HepG2 (cell line): Measurements from ENCODE around the gene SAMD8. TPM values are rescaled to one million over a fixed set of nuclear protein-coding genes. Genes with fewer than 3 reads are reported as not detected.

Experiments
- ATAC-seq: fragments of 200-7000 bp; cut with Tn5 transposase; 3 replicates; pipeline ENCODE4 v1.9.1; 2020; ENCODE audit warnings: mild to moderate bottlenecking, moderate library complexity
- BruUV-seq: library from RNA; stranded (reverse); fragments of 400-500 nt; replicated peaks from 2 replicates; lab custom pipeline; 2021; lab: Mats Ljungman, UMichigan
- CTCF ChIA-PET: fragments of 300-600 bp; formaldehyde crosslinking; extraction: SDS; loops from one replicate; lab custom pipeline; 2021; ENCODE audit warnings: low total read pairs, inconsistent platforms, low intra/inter-chr PET ratio; lab: Yijun Ruan, JAX
- POLR2A ChIA-PET: fragments of 350-600 bp; sonication (Branson Sonifier 250); formaldehyde crosslinking; loops from one replicate; lab custom pipeline; 2020; ENCODE audit warnings: antibody characterized with exemption, inconsistent platforms; lab: Yijun Ruan, JAX
- DNase-seq: peaks from one replicate; pipeline ENCODE4 v3.0.0-alpha.2; 2015; ENCODE audit warnings: low spot score
- FAIRE-seq: peaks from 3 replicates; lab custom pipeline; 2011; peaks lifted over from hg19 to GRCh38; lab: Jason Lieb, UNC
- H2AFZ ChIP-seq: one replicate; pipeline ENCODE4 v1.6.1; 2011; ENCODE audit warnings: low read length, inconsistent platforms
- H3K27ac ChIP-seq: fragments of 300-600 bp; 3 replicates; pipeline ENCODE4 v1.8.0; 2011; ENCODE audit warnings: mixed run types, mild to moderate bottlenecking, mixed read lengths, low read length, inconsistent platforms; ENCODE audit not compliant: insufficient read depth; ENCODE audit errors: extremely low read length
- H3K27me3 ChIP-seq, 2 experiments: fragments of 200-600 bp in 1 of 2; 2 replicates in 1 of 2; 3 replicates in 1 of 2; pipeline versions ENCODE4 v1.6.0 to v1.8.0; 2011; ENCODE audit warnings: low read length in 2 of 2, mild to moderate bottlenecking in 2 of 2, moderate library complexity in 2 of 2, inconsistent platforms in 1 of 2; ENCODE audit not compliant: insufficient read depth in 2 of 2, control insufficient read depth in 1 of 2
- H3K36me3 ChIP-seq, 2 experiments: fragments of 200-600 bp in 1 of 2; replicated peaks in 1 of 2; 2 replicates in 1 of 2; 3 replicates in 1 of 2; pipeline versions ENCODE4 v1.5.1 to v1.8.0; 2011; ENCODE audit warnings: low read length in 2 of 2, inconsistent platforms in 1 of 2; ENCODE audit not compliant: insufficient read depth in 2 of 2, control insufficient read depth in 1 of 2
- H3K4me1 ChIP-seq: 2 replicates; pipeline ENCODE4 v1.5.1; 2012; ENCODE audit warnings: low read length, inconsistent platforms; ENCODE audit not compliant: insufficient read depth
- H3K4me2 ChIP-seq: 2 replicates; pipeline ENCODE4 v1.6.0; 2011; ENCODE audit warnings: low read depth, low read length, inconsistent platforms
- H3K4me3 ChIP-seq, 3 experiments: fragments of 200-600 bp in 1 of 3; sonication (generic), shearing (Covaris generic) in 1 of 3; replicated peaks in 1 of 3; 2 replicates each; pipeline ENCODE4 v1.5.1; 2011 to 2016; ENCODE audit warnings: low read length in 3 of 3, inconsistent platforms in 2 of 3, low read depth in 2 of 3, mild to moderate bottlenecking in 2 of 3, control low read depth in 1 of 3, mixed read lengths in 1 of 3; ENCODE audit not compliant: insufficient read depth in 1 of 3
- H3K79me2 ChIP-seq: one replicate; pipeline ENCODE4 v1.6.1; 2011; ENCODE audit warnings: low read length, inconsistent platforms; ENCODE audit not compliant: insufficient read depth
- H3K9ac ChIP-seq: 2 replicates; pipeline ENCODE4 v1.6.0; 2011; ENCODE audit warnings: mild to moderate bottlenecking, low read depth, low read length, inconsistent platforms; ENCODE audit not compliant: insufficient read depth
- H3K9me3 ChIP-seq: 2 replicates; pipeline ENCODE4 v1.5.1; 2012; ENCODE audit warnings: mild to moderate bottlenecking, low read length
- H4K20me1 ChIP-seq: 2 replicates; pipeline ENCODE4 v1.6.0; 2011; ENCODE audit warnings: inconsistent platforms, mild to moderate bottlenecking, low read length, moderate library complexity; ENCODE audit not compliant: insufficient read depth
- ATAD3A ChIP-seq: sonication (generic); formaldehyde crosslinking; IDR thresholded peaks from 2 replicates; pipeline ENCODE4 v1.4.0; 2020; ENCODE audit warnings: missing genetic modification reagents
- CEBPG ChIP-seq: IDR thresholded peaks from 2 replicates; pipeline ENCODE4 v1.6.1; 2016
- ZBTB40 ChIP-seq, 2 experiments: fragments of 450-650 bp in 1 of 2; sonication (generic) in 1 of 2; formaldehyde crosslinking in 1 of 2; IDR thresholded peaks; 2 replicates each; pipeline versions ENCODE4 v1.6.1 to v1.8.0; 2016 to 2022; ENCODE audit warnings: antibody characterized with exemption in 1 of 2, mild to moderate bottlenecking in 1 of 2, missing genetic modification reagents in 1 of 2
- ZFP36L2 ChIP-seq: sonication (generic); formaldehyde crosslinking; IDR thresholded peaks from 2 replicates; pipeline ENCODE4 v1.4.0; 2020; ENCODE audit warnings: missing genetic modification reagents
- WGBS: methylation state at CpG from one replicate; pipeline ENCODE4 v1.1.6; 2017; ENCODE audit warnings: low lambda C conversion rate; 5-methylcytosine and 5-hydroxymethylcytosine counted together
- in situ Hi-C: cut with HindIII; loops from 2 replicates; pipeline ENCODE4 v1.10.0; 2017; ENCODE audit warnings: low pct_unique_long_range_greater_than_20kb; ENCODE audit not compliant: extremely low pct_ligation_motif_present
- intact Hi-C: fragments of 100-400 bp; cut with micrococcal nuclease; formaldehyde crosslinking; loops from one replicate; pipeline ENCODE4 v1.10.0; 2022; ENCODE audit not compliant: unreplicated experiment
- polyA plus RNA-seq, 8 experiments: library from polyadenylated mRNA; depleted of rRNA in 3 of 8; stranded (reverse) in 7 of 8; unstranded in 1 of 8; fragments of >200 nt; fragmentation: Illumina TruSeq in 4 of 8; extraction: Trizol in 4 of 8; gene quantifications; 2 replicates each; pipeline versions ENCODE4 v1.2.1 to v1.2.3, GENCODE V29; 2011 to 2016; ENCODE audit warnings: low read depth in 4 of 8, missing spikeins in 1 of 8, mixed read lengths in 1 of 8; ENCODE audit not compliant: insufficient read depth in 1 of 8
- total RNA-seq, 5 experiments: library from RNA; depleted of rRNA; stranded (reverse); fragments of >200 nt; fragmentation: Illumina TruSeq; extraction: Trizol; gene quantifications; 2 replicates each; pipeline ENCODE4 v1.2.3, GENCODE V29; 2016; ENCODE audit warnings: low read depth in 1 of 5

Gene SAMD8
- total and polyA plus RNA-seq, 2 of the 13 experiments (the other 11 are each of a cell fraction or from before 2014, with no cell fraction given): 10.4 to 13.2 TPM

- intact Hi-C loops (no loop called here), in situ Hi-C loops (no loop called here)
Measured at GRCh38 chr10:75143353-75143752, 31.9 kb downstream of the SAMD8 start.

More at GRCh38 chr10:75143353-75143752, 31.9 kb downstream of the SAMD8 start:
- no peaks in the 10 kb centered on the region for H3K36me3 ChIP-seq
- H3K4me3 ChIP-seq: no peak overlapping the region
- CTCF ChIA-PET: no interaction called here
- peaks cover 38% of the 10 kb centered on the region for H3K4me1 ChIP-seq
- TF ChIP-seq ZBTB40 (IDR thresholded peaks at IDR 0.05) (peak; percentile 52; the same call in 1 of the 2 replicates), ZBTB40 (CRISPR knock-in tag; IDR thresholded peaks at IDR 0.05) (no peak; the same call in 1 of the 2 replicates), ATAD3A (no peak), ZFP36L2 (no peak), CEBPG (CRISPR knock-in tag) (0 out of 2 replicates have a peak, but pooled peaks have one; percentile 13)
- TF ChIP-seq, all 625 proteins: peak for 2
- POLR2A ChIA-PET: interaction anchor here (0.7 kb wide), 1 partner anchor 512 kb away, joined by 3 read pairs; no protein-coding TSS in a partner anchor
- FAIRE-seq (peak; percentile 21), ATAC-seq (no peak), DNase-seq (no peak)
- Histone ChIP-seq H3K79me2 (peaks cover 37% of the 10 kb centered on the region), H3K27me3 (no peaks in the 10 kb centered on the region), H3K9ac (no peak overlapping the region), H3K9me3 (no peaks in the 10 kb centered on the region), H4K20me1 (no peaks in the 10 kb centered on the region), H2AFZ (no peak overlapping the region), H3K27ac (peak overlapping the region; percentile 8), H3K4me2 (no peak overlapping the region)
- 21% methylated on average over 1 of the region's 1 CpG for WGBS
- no TSS peak for BruUV-seq
